HepG2 (cell line): ENCODE data around the gene POLR2J.

ENCODE experiments used
- ZNF7 ChIP-seq: IDR thresholded peaks from 2 replicates; pipeline ENCODE4 v1.6.1; 2016; ENCODE audit warnings: missing biosample characterization, missing genetic modification reagents
- TF ChIP-seq, protein P1 (sequence below): IDR thresholded peaks from 2 replicates; pipeline ENCODE4 v1.6.1; 2016; ENCODE audit warnings: missing compliant biosample characterization, missing genetic modification reagents, borderline replicate concordance

DNA sequence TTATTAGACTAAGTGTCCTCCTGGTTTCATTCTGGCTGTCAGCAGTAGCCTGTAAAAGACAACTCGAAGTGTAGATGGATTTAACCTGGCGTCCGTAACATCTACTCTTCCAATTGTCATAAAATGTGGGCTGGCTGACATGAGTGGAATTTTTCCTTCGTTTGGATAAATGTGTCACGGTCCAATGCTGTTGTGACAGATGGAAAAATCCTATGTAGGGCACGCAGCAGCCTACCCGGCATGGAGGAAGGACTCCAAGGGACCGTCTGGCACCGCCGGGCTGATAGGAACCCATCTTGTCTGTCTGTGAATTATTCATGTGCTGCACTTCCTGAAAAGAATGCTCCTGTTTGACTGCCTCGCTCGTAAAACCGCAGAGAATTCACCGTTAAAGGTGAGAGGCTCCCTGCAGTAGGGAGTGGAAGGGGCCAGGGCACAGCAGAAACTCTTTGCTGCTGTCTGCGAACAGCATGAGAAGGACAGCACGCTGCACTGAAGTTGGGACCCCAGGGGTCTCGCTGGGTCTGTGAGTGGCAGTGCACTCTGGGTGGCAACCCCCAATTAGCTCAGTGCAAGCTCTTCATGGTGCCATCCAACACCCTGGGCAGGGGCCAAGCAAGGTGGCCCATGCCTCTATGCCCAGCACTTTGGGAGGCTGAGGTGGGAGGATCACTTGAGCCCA lies 47.0 kb downstream of the POLR2J start:
- no peak for TF ChIP-seq ZNF7
- TF ChIP-seq, protein P1, sequence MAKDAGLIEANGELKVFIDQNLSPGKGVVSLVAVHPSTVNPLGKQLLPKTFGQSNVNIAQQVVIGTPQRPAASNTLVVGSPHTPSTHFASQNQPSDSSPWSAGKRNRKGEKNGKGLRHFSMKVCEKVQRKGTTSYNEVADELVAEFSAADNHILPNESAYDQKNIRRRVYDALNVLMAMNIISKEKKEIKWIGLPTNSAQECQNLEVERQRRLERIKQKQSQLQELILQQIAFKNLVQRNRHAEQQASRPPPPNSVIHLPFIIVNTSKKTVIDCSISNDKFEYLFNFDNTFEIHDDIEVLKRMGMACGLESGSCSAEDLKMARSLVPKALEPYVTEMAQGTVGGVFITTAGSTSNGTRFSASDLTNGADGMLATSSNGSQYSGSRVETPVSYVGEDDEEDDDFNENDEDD: no peak
